ENCODE measurements around the gene YEATS4.
"Not testable (repeated sequence)": the region's sequence is repeated elsewhere in the genome, so short reads cannot be mapped to it uniquely, and the experiment has no call there.

YEATS4 gene

GRCh38 chr12:69359531-69360347 is at the start of gene YEATS4:
Gene YEATS4 (plus strand): TSS chr12:69359743. CDS start chr12:69359973, 230 bp downstream.
- DNase-seq (ENCODE audit: low read depth) = peak; percentile 86

- DNase-seq (ENCODE audit: low read depth) = no peak
Observed at GRCh38 chr12:69313209-69313608, 46.3 kb upstream of the YEATS4 start.

GRCh38 chr12:69316784-69317183 is 42.8 kb upstream of the YEATS4 start:
- not testable (repeated sequence) for DNase-seq (ENCODE audit: low read depth)

GRCh38 chr12:69317233-69317632 is 42.3 kb upstream of the YEATS4 start:
- DNase-seq (ENCODE audit: low read depth) = not testable (repeated sequence)

GRCh38 chr12:69318225-69318624 is 41.3 kb upstream of the YEATS4 start:
- no peak for DNase-seq (ENCODE audit: low read depth)

GRCh38 chr12:69321351-69321750 is 38.2 kb upstream of the YEATS4 start:
- no peak for DNase-seq (ENCODE audit: low read depth)

- DNase-seq (ENCODE audit: low read depth) = no peak
Observed at GRCh38 chr12:69324797-69325466, 34.6 kb upstream of the YEATS4 start.

GRCh38 chr12:69328426-69328825 is 31.1 kb upstream of the YEATS4 start:
- no peak for DNase-seq (ENCODE audit: low read depth)

GRCh38 chr12:69329669-69330428 is 29.7 kb upstream of the YEATS4 start:
- DNase-seq (ENCODE audit: low read depth) = no peak

- no peak for DNase-seq (ENCODE audit: low read depth)
Observed at GRCh38 chr12:69330475-69331473, 28.8 kb upstream of the YEATS4 start.

- DNase-seq (ENCODE audit: low read depth) = no peak
Observed at GRCh38 chr12:69331519-69331908, 28.0 kb upstream of the YEATS4 start.

- DNase-seq (ENCODE audit: low read depth) = no peak
Observed at GRCh38 chr12:69331909-69332684, 27.4 kb upstream of the YEATS4 start.

GRCh38 chr12:69332815-69333358 is 26.7 kb upstream of the YEATS4 start:
- no peak for DNase-seq (ENCODE audit: low read depth)

- no peak for DNase-seq (ENCODE audit: low read depth)
Observed at GRCh38 chr12:69334158-69334557, 25.4 kb upstream of the YEATS4 start.

GRCh38 chr12:69337311-69338090 is 22.0 kb upstream of the YEATS4 start:
- DNase-seq (ENCODE audit: low read depth) = no peak

GRCh38 chr12:69338120-69338859 is 21.3 kb upstream of the YEATS4 start:
- DNase-seq (ENCODE audit: low read depth) = no peak

- DNase-seq (ENCODE audit: low read depth) = no peak
Observed at GRCh38 chr12:69338936-69339335, 20.6 kb upstream of the YEATS4 start.

- DNase-seq (ENCODE audit: low read depth) = no peak
Observed at GRCh38 chr12:69339999-69340398, 19.5 kb upstream of the YEATS4 start.

- DNase-seq (ENCODE audit: low read depth) = no peak
Observed at GRCh38 chr12:69341328-69341727, 18.2 kb upstream of the YEATS4 start.

All from HS-5 (cell line).